GM21423 (cell line): ENCODE data around the gene COPRS.
"Not testable (repeated sequence)": the region's sequence is repeated elsewhere in the genome, so short reads cannot be mapped to it uniquely, and the experiment has no call there.

Experiments
- ATAC-seq: cut with Tn5 transposase; IDR thresholded peaks from one replicate; pipeline ENCODE4 v1.9.1; 2021; ENCODE audit warnings: mild to moderate bottlenecking, moderate library complexity; ENCODE audit not compliant: unreplicated experiment

Gene COPRS

GRCh38 chr17:31811101-31811500 is 47.9 kb downstream of the COPRS start:
- no peak for ATAC-seq

GRCh38 chr17:31809876-31810275 is 49.2 kb downstream of the COPRS start:
- ATAC-seq: not testable (repeated sequence)

DNA sequence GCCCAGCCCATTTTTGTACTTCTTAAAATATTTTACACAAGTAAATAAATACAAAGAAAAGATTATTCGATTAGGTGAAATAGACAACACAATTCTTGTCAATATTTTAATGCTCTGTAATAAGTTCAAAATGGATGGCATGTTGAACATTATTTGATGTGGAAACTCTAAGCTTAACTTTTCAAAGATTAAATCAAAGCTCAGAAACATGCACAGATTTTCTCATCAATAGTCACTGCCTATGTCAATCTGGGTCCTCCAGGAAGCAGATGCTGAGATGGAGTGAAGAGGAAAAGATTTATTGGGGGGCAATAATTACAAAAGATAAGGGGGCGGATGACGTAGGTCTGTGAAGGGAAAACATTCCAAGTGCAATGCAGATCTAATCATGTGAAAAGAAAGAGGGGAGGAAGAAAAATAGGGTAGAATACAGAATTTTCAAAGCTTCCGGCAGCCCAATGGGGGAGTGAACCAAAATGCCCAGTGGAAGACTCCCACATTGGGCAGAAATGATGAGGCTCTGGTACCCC is 50.5 kb downstream of the COPRS start:
- no peak for ATAC-seq

- ATAC-seq: no peak
Measured at GRCh38 chr17:31807846-31808245, 51.2 kb downstream of the COPRS start.

- ATAC-seq: no peak
Measured at GRCh38 chr17:31806921-31807320, 52.1 kb downstream of the COPRS start.

- ATAC-seq: no peak
Measured at GRCh38 chr17:31803494-31804213, 55.4 kb downstream of the COPRS start.

GRCh38 chr17:31802502-31802901 is 56.5 kb downstream of the COPRS start:
- ATAC-seq: no peak
